Gastroesophageal sphincter (tissue), 4 donors: Measurements from ENCODE around the gene IGLL5. TPM values are rescaled to one million over a fixed set of nuclear protein-coding genes. Genes with fewer than 3 reads are reported as not detected.

ENCODE experiments used
- ATAC-seq: fragments of 150-250 bp; one replicate; pipeline ENCODE4 v1.9.1; 2016; ENCODE audit warnings: mild to moderate bottlenecking, moderate library complexity
- H3K27ac ChIP-seq, 4 donors: fragments of 200-600 bp; sonication (generic) in 3 of 4; 1 replicate in 3 of 4; 2 replicates in 1 of 4; pipeline ENCODE4 v1.5.1; 2016 to 2019
- H3K27me3 ChIP-seq: fragments of 200-600 bp; sonication (generic); one replicate; pipeline ENCODE4 v1.5.1; 2019
- H3K36me3 ChIP-seq, 2 donors: fragments of 200-600 bp; sonication (generic); one replicate each; pipeline ENCODE4 v1.5.1; 2019; ENCODE audit warnings: control low read depth in 1 of 2
- H3K4me1 ChIP-seq, 3 donors: fragments of 200-600 bp; sonication (generic); 1 replicate in 2 of 3; 2 replicates in 1 of 3; pipeline ENCODE4 v1.5.1; 2016 to 2019; ENCODE audit warnings: control low read depth in 2 of 3
- H3K4me3 ChIP-seq, 2 donors: fragments of 200-600 bp; sonication (generic); one replicate each; pipeline ENCODE4 v1.5.1; 2019; ENCODE audit warnings: mild to moderate bottlenecking in 1 of 2, moderate library complexity in 1 of 2
- H3K9me3 ChIP-seq, 3 donors: fragments of 200-600 bp; sonication (generic); one replicate each; pipeline ENCODE4 v1.5.1; 2017 to 2019; ENCODE audit warnings: control low read depth in 2 of 3
- EP300 ChIP-seq: sonication (generic); formaldehyde crosslinking; IDR thresholded peaks from one replicate; pipeline ENCODE4 v1.6.1; 2017; ENCODE audit warnings: antibody characterized with exemption, mild to moderate bottlenecking
- POLR2A ChIP-seq, 2 donors: fragments of 450-650 bp; IDR thresholded peaks; one replicate each; pipeline ENCODE4 v1.6.1; 2017; ENCODE audit warnings: antibody characterized with exemption in 2 of 2, mild to moderate bottlenecking in 2 of 2, moderate library complexity in 1 of 2
- POLR2AphosphoS5 ChIP-seq: sonication (generic); formaldehyde crosslinking; IDR thresholded peaks from one replicate; pipeline ENCODE4 v1.6.1; 2017; ENCODE audit warnings: antibody characterized with exemption
- WGBS, 2 donors: methylation state at CpG; one replicate each; pipeline ENCODE4 v1.1.5; 2018; ENCODE audit warnings: low coverage in 1 of 2; 5-methylcytosine and 5-hydroxymethylcytosine counted together
- total RNA-seq, 4 donors: library from RNA; depleted of rRNA; stranded (reverse); fragments of >200 nt; gene quantifications; one replicate each; pipeline ENCODE4 v1.1.0, GENCODE V29; 2016
- TF ChIP-seq, protein P1 (sequence below), 4 experiments: fragments of 200-600 bp in 2 of 4; fragments of 450-650 bp in 2 of 4; sonication (generic) in 1 of 4; IDR thresholded peaks; one replicate each; pipeline ENCODE4 v1.5.1; 2017 to 2019; ENCODE audit warnings: antibody characterized with exemption in 4 of 4, mild to moderate bottlenecking in 2 of 4, moderate library complexity in 2 of 4

IGLL5 gene
- total RNA-seq, 4 donors from 2014 or later, result 4.1 TPM; not detected in 3

DNA sequence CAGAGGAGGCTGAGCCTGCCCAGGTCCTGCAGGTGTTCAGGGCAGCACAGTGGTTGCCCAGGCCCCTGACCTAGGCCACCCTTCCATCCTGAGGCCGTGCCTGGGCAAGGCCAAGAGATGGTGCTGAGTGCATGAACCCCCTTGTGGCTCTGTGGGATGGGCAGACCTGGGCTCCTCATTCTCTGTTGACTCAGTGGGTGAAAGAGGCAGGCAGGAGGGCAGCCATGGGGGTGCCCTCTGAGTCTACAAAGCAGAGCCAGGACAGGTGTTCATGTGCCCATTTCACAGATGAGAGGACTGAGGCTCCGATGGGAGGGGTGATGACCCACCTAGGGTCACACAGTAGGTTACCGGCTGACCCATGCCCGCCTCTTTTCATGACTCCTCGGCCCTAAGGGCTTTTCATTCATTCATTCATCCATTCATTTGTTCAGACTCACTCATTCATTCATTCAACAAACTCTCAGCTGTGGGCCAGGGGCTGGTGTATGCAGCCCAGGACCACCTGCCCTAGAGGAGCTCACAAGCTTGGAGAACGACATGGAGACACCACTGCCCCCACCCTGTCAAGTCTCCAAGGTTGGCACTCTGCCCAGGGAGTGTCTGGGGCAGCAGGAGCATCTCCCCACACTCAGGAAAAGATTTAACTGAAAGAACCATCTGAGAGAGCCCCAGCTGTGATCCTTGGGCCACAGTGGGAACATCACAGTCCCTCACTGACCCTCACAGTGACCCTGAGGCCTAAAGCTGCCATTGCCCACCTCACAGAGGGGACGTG is 40.5 kb downstream of the IGLL5 start:
- Histone ChIP-seq H3K9me3 (no peaks in the 10 kb centered on the region), H3K27ac (no peak overlapping the region), H3K36me3 (no peaks in the 10 kb centered on the region), H3K4me3 (no peak overlapping the region), H3K4me1 (peaks cover 0 to 5% (median 0%) of the 10 kb centered on the region in 3 donors), H3K27me3 (peaks cover 73% of the 10 kb centered on the region)
- TF ChIP-seq, protein P1, sequence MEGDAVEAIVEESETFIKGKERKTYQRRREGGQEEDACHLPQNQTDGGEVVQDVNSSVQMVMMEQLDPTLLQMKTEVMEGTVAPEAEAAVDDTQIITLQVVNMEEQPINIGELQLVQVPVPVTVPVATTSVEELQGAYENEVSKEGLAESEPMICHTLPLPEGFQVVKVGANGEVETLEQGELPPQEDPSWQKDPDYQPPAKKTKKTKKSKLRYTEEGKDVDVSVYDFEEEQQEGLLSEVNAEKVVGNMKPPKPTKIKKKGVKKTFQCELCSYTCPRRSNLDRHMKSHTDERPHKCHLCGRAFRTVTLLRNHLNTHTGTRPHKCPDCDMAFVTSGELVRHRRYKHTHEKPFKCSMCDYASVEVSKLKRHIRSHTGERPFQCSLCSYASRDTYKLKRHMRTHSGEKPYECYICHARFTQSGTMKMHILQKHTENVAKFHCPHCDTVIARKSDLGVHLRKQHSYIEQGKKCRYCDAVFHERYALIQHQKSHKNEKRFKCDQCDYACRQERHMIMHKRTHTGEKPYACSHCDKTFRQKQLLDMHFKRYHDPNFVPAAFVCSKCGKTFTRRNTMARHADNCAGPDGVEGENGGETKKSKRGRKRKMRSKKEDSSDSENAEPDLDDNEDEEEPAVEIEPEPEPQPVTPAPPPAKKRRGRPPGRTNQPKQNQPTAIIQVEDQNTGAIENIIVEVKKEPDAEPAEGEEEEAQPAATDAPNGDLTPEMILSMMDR (IDR thresholded peaks at IDR 0.05), result no peak
- TF ChIP-seq EP300 (no peak), POLR2AphosphoS5 (no peak), POLR2A (IDR thresholded peaks at IDR 0.05) (no peak)
- 40% methylated on average over 1 of the region's 7 CpGs; no CpG with 5 or more reads in 1 of the 2 donors for WGBS, 2 donors
- peak; percentile 22 for ATAC-seq

DNA sequence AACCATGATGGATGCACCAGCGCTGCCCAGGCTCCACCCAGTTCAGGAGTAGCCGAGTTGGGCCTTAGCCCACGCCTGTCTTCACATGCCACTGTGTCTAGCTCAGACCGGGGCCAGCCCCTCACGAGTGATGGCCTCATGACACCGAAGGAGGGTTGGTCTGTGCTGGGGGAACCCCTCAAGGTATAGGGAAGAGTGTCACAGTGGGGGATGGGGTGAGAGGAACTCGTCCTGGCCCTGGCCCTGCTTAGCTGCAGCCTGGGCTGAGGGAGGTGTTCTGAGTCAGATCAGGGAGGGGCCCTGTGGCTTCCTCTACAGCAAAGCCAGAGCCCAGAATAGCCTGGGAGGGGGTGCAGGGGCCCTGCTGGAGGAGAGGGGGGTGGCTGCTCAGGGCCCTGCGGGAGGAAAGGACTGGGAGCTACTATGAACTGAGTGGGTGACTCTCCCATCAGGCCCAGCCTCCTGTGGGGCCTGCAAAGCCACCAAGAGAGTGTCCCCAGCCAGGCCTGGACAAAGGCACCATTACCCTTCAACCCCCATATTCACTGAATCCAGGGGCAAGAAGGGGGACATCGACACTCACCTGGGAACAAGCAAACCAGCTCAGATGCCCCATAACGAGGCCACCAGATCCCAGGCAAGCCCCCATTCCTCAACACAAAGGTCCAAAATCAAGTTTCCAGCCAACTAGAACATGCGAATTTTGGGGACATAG is 41.2 kb downstream of the IGLL5 start:
- peaks cover 70% of the 10 kb centered on the region for H3K27me3 ChIP-seq
- TF ChIP-seq EP300 (no peak), POLR2AphosphoS5 (no peak), POLR2A (IDR thresholded peaks at IDR 0.05) (no peak)
- TF ChIP-seq, protein P1 (IDR thresholded peaks at IDR 0.05), result no peak
- H3K4me1 ChIP-seq, result peaks cover 0 to 5% (median 0%) of the 10 kb centered on the region in 3 donors
- WGBS, 2 donors, result 60% methylated on average over 1 to 2 of the region's 11 CpGs
- no peaks in the 10 kb centered on the region for H3K9me3 ChIP-seq
- no peak overlapping the region for H3K27ac ChIP-seq
- ATAC-seq, result no peak
- no peaks in the 10 kb centered on the region for H3K36me3 ChIP-seq
- H3K4me3 ChIP-seq, result no peak overlapping the region

DNA sequence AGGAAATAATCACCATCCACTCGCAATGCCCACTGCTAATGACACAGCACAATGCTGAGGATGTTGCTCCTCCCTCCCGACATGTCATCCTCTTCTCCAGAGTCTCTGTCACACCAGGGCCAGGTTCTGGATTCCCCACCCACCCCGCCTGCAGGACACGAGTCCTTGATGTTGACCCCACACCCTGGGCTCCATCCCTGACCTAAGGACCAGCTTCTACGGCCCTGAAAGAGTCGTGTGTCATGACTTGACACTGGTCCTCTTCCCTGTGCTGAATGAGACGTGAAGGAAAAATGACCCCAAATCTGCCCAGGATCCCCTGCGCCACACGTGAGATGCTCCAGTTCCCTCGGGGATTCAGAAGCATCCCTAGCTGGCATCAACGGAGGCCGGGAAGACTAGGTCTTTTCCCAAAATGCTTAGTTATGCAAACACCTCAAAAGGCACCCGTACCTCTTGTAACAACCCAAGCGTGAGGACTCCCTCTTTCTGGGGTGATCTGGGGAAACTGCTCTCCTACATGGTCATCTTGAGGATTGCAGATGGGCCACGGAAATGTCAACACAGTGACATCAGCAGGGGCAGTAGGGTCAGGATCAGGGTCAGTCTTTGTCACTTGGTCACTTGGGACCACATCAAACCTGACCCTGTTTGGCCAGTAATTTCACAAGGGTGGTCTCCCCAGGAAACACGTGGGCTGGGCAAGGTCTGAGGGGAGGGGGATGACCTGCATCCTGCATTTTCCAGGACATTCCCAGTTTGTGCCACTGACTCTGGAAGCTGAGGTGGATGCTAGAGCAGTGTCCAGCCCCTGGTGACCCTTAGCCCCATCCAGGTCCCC is 42.0 kb downstream of the IGLL5 start:
- whole genome bisulfite sequencing, 2 donors, result 82 to 100% methylated on average over 3 to 10 of the region's 16 CpGs
- TF ChIP-seq, protein P1 (IDR thresholded peaks at IDR 0.05), result no peak
- no peak for TF ChIP-seq EP300
- TF ChIP-seq POLR2A (IDR thresholded peaks at IDR 0.05), result no peak
- no peak overlapping the region for H3K4me3 ChIP-seq
- no peaks in the 10 kb centered on the region for H3K36me3 ChIP-seq
- peaks cover 0 to 5% (median 0%) of the 10 kb centered on the region in 3 donors for H3K4me1 ChIP-seq
- H3K9me3 ChIP-seq, result no peaks in the 10 kb centered on the region
- ATAC-seq, result no peak
- no peak overlapping the region for H3K27ac ChIP-seq
- H3K27me3 ChIP-seq, result peaks cover 62% of the 10 kb centered on the region

DNA sequence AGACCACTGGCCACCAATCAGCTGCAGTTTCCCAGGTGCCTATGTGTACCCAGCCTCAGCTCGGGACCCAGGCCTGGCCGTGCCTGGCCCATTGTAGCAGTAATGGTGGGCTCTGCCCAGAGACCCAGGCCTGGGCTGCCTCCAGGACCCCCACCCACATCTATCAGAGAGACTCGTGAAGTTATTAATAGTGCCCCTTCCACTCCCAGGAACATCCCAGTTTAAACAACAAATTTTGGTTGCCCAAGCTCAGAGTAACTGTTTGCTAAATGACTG is 42.5 kb downstream of the IGLL5 start:
- 60% methylated on average over 1 of the region's 3 CpGs; no CpG with 5 or more reads in 1 of the 2 donors for WGBS, 2 donors
- H3K4me3 ChIP-seq, result no peak overlapping the region
- peaks cover 0 to 5% (median 0%) of the 10 kb centered on the region in 3 donors for H3K4me1 ChIP-seq
- no peaks in the 10 kb centered on the region for H3K9me3 ChIP-seq
- no peaks in the 10 kb centered on the region for H3K36me3 ChIP-seq
- H3K27ac ChIP-seq, result no peak overlapping the region
- no peak for ATAC-seq
- peaks cover 57% of the 10 kb centered on the region for H3K27me3 ChIP-seq
- TF ChIP-seq POLR2A (IDR thresholded peaks at IDR 0.05) (no peak), EP300 (no peak), POLR2AphosphoS5 (no peak)
- TF ChIP-seq, protein P1 (IDR thresholded peaks at IDR 0.05), result no peak
